Choroid plexus epithelial cell (primary cell): ENCODE measurements around the gene UBALD2.
A peak's percentile ranks its signal among the peaks of the same experiment; 100 is the strongest.

Experiments
- DNase-seq: peaks from one replicate; pipeline ENCODE4 v3.0.0-alpha.2; 2010; ENCODE audit warnings: low read depth
- H3K4me3 ChIP-seq: 2 replicates; pipeline ENCODE4 v1.5.1; 2011; ENCODE audit warnings: low read depth, mild to moderate bottlenecking, control low read depth, low read length, moderate library complexity
- CTCF ChIP-seq: conservative IDR thresholded peaks from 2 replicates; pipeline ENCODE4 v1.5.1; 2011; ENCODE audit warnings: low read depth, mild to moderate bottlenecking, control low read depth, inconsistent platforms, low read length, moderate library complexity

UBALD2 gene

GRCh38 chr17:76307299-76307965 is 42.3 kb downstream of the UBALD2 start:
- no peak for DNase-seq
- TF ChIP-seq CTCF = no peak
- H3K4me3 ChIP-seq = no peak overlapping the region

- no peak within 1 kb of the TSS for H3K4me3 ChIP-seq
- DNase-seq = no peak
- TF ChIP-seq CTCF = no peak
Measured at GRCh38 chr17:76307966-76308338, 42.8 kb downstream of the UBALD2 start, which contains the start of gene QRICH2. QRICH2 (minus strand) TSS chr17:76308276; CDS start chr17:76307998, 278 bp downstream.

GRCh38 chr17:76309461-76309860 is 44.3 kb downstream of the UBALD2 start:
- DNase-seq = no peak
- no peak overlapping the region for H3K4me3 ChIP-seq
- TF ChIP-seq CTCF = no peak

- no peak overlapping the region for H3K4me3 ChIP-seq
- no peak for TF ChIP-seq CTCF
- no peak for DNase-seq
Measured at GRCh38 chr17:76312735-76313134, 47.6 kb downstream of the UBALD2 start.

GRCh38 chr17:76314392-76315227 is 49.5 kb downstream of the UBALD2 start:
- peak overlapping the region; percentile 5 for H3K4me3 ChIP-seq
- peak; percentile 73 for DNase-seq
- no peak for TF ChIP-seq CTCF

- no peak for DNase-seq
- H3K4me3 ChIP-seq = no peak overlapping the region
- TF ChIP-seq CTCF = no peak
Measured at GRCh38 chr17:76317535-76317934, 52.4 kb downstream of the UBALD2 start.

- no peak overlapping the region for H3K4me3 ChIP-seq
- DNase-seq = peak; percentile 47
- TF ChIP-seq CTCF = no peak
Measured at GRCh38 chr17:76318586-76318985, 53.4 kb downstream of the UBALD2 start.
